Ishikawa (cell line): ENCODE results near the gene GSAP.

Experiments used
- CEBPB ChIP-seq: IDR thresholded peaks from 2 replicates; pipeline ENCODE4 v1.6.1; 2012
- CREB1 ChIP-seq: IDR thresholded peaks from 2 replicates; pipeline ENCODE4 v1.6.1; 2012; ENCODE audit warnings: low read depth
- EGR1 ChIP-seq: IDR thresholded peaks from 2 replicates; pipeline ENCODE4 v1.6.1; 2012
- EP300 ChIP-seq: IDR thresholded peaks from 2 replicates; pipeline ENCODE4 v1.6.1; 2012; ENCODE audit warnings: borderline replicate concordance
- FOXM1 ChIP-seq: IDR thresholded peaks from 2 replicates; pipeline ENCODE4 v1.6.1; 2012; ENCODE audit warnings: low read depth, borderline replicate concordance
- NFIC ChIP-seq: IDR thresholded peaks from 2 replicates; pipeline ENCODE4 v1.6.1; 2012
- RAD21 ChIP-seq: IDR thresholded peaks from 2 replicates; pipeline ENCODE4 v1.6.1; 2012; ENCODE audit warnings: low read depth
- TAF1 ChIP-seq: IDR thresholded peaks from 2 replicates; pipeline ENCODE4 v1.6.1; 2012; ENCODE audit warnings: low read depth, mild to moderate bottlenecking
- TCF12 ChIP-seq: IDR thresholded peaks from 2 replicates; pipeline ENCODE4 v1.6.1; 2012; ENCODE audit warnings: low read depth
- TEAD4 ChIP-seq: IDR thresholded peaks from 2 replicates; pipeline ENCODE4 v1.6.1; 2012
- YY1 ChIP-seq: IDR thresholded peaks from 2 replicates; pipeline ENCODE4 v1.6.1; 2012; ENCODE audit warnings: low read depth
- ZBTB7A ChIP-seq: IDR thresholded peaks from 2 replicates; pipeline ENCODE4 v1.6.1; 2012; ENCODE audit warnings: low read depth
- TF ChIP-seq, protein P1 (sequence below): IDR thresholded peaks from 2 replicates; pipeline ENCODE4 v1.6.1; 2012
- TF ChIP-seq, protein P2 (sequence below): IDR thresholded peaks from 2 replicates; pipeline ENCODE4 v1.6.1; 2012
- TF ChIP-seq, protein P3 (sequence below): IDR thresholded peaks from 2 replicates; pipeline ENCODE4 v1.6.1; 2012; ENCODE audit warnings: low read depth, mild to moderate bottlenecking

The GSAP gene

DNA sequence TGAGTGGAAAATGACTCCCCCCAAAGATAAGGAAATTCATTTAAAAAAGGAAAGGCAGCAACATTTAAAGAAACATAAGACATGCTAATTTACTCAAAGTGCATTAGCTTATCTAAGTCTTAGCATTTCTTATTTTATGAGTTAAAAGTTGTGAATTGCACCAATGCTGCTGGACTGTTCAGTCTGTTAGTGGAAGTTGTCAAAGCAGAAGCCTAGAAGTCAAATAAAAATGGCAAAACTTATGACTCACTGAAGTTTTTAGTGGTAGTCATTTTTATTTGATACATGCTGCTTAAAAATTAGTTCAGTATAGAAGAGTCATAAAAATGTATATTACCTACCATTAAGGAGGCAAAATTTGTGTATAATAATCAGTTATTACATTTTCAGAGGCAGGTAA, 125.7 kb downstream of the GSAP start:
- TF ChIP-seq EGR1 (no peak), RAD21 (no peak), YY1 (no peak), TEAD4 (no peak), TAF1 (no peak), EP300 (no peak), FOXM1 (no peak), NFIC (no peak), CREB1 (no peak), TCF12 (no peak)
- TF ChIP-seq, protein P1, sequence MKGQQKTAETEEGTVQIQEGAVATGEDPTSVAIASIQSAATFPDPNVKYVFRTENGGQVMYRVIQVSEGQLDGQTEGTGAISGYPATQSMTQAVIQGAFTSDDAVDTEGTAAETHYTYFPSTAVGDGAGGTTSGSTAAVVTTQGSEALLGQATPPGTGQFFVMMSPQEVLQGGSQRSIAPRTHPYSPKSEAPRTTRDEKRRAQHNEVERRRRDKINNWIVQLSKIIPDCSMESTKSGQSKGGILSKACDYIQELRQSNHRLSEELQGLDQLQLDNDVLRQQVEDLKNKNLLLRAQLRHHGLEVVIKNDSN: no peak
- TF ChIP-seq, protein P2, sequence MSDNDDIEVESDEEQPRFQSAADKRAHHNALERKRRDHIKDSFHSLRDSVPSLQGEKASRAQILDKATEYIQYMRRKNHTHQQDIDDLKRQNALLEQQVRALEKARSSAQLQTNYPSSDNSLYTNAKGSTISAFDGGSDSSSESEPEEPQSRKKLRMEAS: no peak
- TF ChIP-seq, protein P3, sequence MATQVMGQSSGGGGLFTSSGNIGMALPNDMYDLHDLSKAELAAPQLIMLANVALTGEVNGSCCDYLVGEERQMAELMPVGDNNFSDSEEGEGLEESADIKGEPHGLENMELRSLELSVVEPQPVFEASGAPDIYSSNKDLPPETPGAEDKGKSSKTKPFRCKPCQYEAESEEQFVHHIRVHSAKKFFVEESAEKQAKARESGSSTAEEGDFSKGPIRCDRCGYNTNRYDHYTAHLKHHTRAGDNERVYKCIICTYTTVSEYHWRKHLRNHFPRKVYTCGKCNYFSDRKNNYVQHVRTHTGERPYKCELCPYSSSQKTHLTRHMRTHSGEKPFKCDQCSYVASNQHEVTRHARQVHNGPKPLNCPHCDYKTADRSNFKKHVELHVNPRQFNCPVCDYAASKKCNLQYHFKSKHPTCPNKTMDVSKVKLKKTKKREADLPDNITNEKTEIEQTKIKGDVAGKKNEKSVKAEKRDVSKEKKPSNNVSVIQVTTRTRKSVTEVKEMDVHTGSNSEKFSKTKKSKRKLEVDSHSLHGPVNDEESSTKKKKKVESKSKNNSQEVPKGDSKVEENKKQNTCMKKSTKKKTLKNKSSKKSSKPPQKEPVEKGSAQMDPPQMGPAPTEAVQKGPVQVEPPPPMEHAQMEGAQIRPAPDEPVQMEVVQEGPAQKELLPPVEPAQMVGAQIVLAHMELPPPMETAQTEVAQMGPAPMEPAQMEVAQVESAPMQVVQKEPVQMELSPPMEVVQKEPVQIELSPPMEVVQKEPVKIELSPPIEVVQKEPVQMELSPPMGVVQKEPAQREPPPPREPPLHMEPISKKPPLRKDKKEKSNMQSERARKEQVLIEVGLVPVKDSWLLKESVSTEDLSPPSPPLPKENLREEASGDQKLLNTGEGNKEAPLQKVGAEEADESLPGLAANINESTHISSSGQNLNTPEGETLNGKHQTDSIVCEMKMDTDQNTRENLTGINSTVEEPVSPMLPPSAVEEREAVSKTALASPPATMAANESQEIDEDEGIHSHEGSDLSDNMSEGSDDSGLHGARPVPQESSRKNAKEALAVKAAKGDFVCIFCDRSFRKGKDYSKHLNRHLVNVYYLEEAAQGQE: no peak

DNA sequence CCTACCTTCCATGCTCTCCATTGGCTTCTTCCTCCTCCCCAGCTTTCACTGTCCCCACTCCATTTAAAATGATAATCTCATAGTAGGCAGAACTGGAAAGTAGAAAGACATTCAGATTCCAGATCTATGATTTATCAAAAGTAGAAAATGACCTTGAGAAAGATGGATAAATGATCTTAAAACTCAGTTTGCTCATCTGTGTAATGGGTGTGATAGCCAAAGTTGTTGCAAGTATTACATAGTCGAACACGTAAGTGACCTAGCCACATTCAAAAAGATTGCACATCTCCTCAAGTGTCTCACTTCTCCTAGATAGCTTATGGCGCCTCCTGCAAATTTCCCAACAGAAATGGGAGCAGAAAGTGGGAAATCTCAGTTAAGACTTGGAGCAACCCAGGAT, 126.8 kb downstream of the GSAP start:
- no peak for TF ChIP-seq YY1
- TF ChIP-seq TEAD4: no peak
- TF ChIP-seq RAD21: no peak
- TF ChIP-seq ZBTB7A: no peak
- TF ChIP-seq TCF12: no peak
- TF ChIP-seq, protein P3: no peak
- no peak for TF ChIP-seq NFIC
- TF ChIP-seq CEBPB: no peak
- TF ChIP-seq FOXM1: no peak
- no peak for TF ChIP-seq CREB1
- TF ChIP-seq EGR1: no peak
- TF ChIP-seq EP300: no peak
- TF ChIP-seq, protein P2: no peak
- TF ChIP-seq, protein P1: no peak
- TF ChIP-seq TAF1: no peak

DNA sequence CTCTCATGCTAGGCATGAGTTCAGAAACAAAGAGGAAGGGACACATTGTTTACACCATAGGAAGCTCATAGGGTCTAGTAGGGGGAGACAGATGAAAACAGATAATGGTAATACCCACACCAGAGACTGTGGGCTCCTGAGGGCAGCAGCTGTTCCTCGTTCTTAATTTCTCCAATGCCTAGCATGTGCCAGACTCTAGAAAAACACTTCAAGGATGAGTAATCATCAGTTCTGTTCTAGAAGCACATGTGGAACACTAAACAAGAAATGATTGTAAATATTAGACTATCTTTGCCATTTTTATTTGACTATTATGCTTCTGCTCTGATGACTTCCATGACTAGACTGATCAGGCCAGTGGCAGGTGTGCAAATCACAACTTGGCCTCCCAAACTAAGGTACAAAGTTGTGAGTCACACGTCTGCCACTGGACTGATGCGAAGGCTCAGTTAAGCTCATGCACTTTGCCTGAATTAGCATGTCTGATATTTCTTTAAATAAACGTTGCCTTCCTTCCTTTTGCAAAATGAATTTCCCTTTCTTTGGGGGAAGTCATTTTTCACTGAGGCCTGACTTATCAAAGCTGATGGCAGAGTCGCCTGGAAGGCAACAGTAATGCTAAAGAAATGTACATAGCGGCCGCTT, 127.4 kb downstream of the GSAP start:
- TF ChIP-seq FOXM1 (no peak), YY1 (no peak), TEAD4 (no peak), TCF12 (no peak), NFIC (no peak), EP300 (no peak), TAF1 (no peak), EGR1 (no peak), ZBTB7A (no peak), CREB1 (no peak), RAD21 (no peak), CEBPB (no peak)
- TF ChIP-seq, protein P3: no peak
- TF ChIP-seq, protein P1: no peak
- TF ChIP-seq, protein P2: no peak
